Astrocyte (in vitro differentiated cells and primary cell): ENCODE results near the gene ADGRG7.

ENCODE experiments used
- CTCF ChIP-seq: IDR thresholded peaks from 2 replicates; pipeline ENCODE4 v1.5.1; 2011; ENCODE audit warnings: low read depth, mild to moderate bottlenecking, inconsistent platforms, low read length, moderate library complexity; ENCODE audit not compliant: insufficient read depth
- EZH2 ChIP-seq: IDR thresholded peaks from 2 replicates; pipeline ENCODE4 v1.6.1; 2012; ENCODE audit warnings: mild to moderate bottlenecking, low read length, inconsistent platforms; ENCODE audit not compliant: insufficient read depth

GRCh38 chr3:100581650-100582049, 27.8 kb upstream of the ADGRG7 start:
- no peak for TF ChIP-seq CTCF
- TF ChIP-seq EZH2, result no peak
